ENCODE measurements around the gene SARDH.

The SARDH gene

DNA sequence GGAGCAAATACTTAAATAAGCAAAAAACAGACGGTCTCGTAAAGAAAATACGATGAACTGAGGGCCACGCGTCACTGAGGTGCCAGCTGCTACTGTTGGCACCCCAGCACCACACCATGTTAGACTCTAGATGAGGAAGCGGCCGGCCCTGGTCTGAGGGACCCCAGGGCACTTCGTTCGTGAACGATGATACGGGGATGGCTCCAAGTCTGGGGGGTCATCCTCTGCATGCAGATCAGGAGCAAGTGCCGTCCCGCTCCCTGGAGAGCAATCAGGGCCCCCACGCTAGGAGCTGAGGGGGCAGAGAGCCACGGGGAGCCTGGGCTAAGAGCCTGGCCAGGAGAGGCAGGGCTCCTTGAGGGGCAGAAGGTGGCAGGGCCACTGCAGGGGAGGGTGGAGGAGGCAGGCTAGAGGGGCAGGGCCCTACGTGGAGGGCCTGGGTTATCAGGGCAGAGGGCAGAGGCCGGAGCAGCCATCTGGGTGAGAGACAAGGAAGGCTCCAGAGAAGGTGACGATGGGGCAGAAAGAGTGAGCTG lies 24.1 kb downstream of the SARDH start:
- DNase-seq (ENCODE audit: low spot score), result no peak

DNA sequence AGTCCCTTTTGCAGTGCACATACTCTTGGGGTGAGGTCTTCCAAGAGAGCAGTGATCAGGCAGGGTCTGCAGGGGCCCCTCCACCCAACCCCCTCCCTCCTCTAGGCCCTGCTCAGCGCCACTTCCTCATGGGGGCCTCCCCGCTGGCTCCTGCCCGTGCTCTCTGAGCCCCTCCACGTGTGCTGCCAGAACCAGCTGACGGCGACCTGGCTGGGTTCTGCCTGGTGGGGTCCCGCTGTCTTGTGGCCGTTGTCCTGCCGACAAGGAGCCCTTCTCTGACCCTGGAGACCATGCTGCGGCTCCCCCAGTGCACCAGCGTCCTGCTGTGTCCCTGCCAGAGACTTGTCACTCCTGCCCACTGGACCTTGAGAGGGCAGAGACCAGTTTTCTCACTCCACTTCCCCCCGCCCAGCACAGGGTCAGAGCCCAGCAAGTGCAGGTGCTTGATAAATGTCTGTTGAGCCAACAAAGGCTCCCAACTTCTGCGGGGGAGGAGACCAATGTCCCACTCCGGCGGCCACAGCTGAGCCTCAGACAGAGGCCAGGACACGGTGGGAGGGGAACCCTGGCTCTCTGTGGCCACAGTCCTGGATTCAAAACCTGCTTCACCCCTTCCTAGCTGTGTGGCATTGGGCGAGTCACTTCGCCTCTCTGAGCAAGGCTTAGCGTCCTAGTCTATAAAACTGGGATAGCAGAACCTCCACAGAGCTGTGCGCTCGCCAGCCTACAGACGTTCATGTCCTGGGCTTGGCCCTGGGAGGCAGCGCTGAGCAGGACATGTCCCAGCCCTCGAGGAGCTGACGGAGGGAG lies 24.8 kb downstream of the SARDH start:
- no peak for DNase-seq (ENCODE audit: low spot score)

DNA sequence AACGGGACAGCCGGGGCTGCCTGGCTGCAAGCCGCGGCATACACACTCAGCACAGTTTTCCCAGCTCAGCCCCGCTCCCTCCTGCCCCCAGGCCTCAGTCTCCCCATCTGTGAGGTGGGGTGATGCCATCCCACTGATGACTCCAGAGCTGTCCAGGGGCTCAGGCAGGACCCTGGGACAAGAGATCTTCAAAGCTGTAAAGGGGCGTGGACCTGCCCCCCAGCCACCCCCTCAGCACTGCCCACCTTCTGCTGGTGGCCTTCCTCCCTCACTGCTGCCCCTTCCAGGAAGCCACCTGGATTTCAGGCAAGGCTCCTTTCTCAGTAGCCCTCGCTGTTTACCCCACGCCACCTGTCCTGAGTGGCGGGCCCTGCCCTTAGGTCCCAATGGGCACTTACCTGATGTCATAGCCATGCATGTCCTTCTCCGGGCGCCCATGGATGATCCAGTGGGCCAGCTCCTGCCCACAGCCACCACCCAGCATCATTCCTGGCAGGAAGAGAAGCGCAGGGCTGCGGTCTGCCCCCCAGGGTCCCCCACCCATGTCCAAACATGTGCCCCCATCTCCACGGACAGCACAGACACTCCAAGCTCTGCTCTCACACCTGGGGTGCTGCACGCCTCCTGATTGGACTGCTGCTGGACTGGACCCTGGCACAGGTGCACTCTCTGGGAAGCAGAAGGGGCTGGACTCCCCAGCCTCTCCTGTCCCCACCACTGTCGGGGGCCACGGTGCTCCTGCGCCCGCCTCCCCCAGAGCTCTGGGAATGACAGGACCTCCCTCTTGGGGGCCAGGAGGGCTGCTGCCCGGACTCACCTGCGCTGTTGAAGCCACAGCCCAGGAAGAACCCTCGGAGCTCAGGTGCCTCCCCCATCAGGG lies 25.7 kb downstream of the SARDH start:
- no peak for DNase-seq (ENCODE audit: low spot score)

DNA sequence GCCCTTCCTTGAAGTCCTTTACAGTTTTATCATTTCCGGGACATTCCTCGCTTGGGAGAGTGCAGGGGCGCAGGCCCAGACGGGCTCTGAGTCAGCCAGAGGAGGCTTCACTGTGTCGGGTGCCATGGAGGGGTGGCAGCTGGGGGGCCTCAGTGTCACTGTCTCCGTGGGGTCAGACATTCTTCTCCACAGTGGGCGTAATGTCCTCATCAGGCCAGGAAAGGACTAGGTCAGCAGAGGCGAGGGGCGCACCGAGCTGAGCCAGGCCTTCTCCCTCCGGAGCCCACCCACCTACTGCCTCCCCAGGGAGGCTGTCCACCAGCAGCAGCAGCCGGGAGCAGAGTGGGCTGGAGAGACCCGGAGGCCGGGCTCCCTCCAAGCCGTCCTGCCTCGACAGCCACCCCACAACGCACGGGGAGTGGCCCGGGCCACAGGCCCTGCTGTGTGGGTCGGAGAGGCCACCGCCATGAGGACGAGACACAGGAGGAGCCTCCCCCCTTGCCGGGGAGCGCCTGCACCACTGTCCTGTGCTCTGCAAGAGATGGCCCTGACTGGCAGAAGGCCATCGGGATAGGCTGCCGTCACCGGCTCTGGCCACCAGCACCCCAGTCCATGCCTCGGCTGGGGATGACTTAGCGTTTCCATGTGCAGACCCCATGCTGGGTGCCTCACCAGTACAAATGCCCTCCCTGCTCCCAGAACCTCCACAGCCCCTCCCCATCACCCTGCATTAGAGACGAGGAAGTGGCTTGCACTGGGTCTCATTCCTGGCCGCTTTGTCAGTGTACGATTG lies 26.5 kb downstream of the SARDH start:
- no peak for DNase-seq (ENCODE audit: low spot score)

DNA sequence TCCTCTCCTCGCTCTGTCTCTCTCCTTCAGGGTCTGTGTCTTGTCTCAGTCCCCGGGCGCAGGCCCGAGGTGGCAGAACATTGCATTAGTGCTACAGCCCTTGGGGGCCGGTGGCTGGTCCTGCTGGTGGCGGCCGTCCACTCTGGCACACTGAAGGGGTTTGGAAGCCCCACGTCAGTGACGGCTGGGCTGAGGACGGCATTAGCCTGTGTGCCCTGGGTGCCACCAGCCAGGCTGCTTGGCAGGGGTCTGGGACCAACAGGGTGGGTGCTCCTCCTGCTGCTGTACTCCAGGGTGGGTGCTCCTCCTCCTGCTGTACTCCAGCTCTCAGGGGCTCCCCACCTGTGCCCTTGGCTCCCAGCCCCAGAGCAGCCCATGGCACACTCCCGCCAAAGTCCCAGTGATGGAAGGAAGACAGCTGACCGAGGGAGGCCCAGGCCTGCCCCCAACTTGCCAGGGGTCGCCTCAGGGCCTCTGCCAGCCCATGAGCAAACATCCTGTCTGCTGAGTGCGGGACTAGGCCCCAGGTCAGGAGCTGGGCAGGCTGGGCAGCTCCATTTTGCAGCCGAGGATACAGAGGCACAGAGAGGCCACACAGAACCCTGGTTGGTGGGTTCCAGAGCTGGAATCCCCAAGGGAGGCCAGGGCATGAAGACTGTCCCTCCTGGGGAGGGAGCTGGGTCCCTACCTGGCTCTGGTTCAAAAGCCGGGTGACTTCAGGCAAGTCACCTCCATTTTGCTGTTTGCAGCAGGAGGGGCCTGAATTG lies 27.3 kb downstream of the SARDH start:
- DNase-seq (ENCODE audit: low spot score), result no peak

DNA sequence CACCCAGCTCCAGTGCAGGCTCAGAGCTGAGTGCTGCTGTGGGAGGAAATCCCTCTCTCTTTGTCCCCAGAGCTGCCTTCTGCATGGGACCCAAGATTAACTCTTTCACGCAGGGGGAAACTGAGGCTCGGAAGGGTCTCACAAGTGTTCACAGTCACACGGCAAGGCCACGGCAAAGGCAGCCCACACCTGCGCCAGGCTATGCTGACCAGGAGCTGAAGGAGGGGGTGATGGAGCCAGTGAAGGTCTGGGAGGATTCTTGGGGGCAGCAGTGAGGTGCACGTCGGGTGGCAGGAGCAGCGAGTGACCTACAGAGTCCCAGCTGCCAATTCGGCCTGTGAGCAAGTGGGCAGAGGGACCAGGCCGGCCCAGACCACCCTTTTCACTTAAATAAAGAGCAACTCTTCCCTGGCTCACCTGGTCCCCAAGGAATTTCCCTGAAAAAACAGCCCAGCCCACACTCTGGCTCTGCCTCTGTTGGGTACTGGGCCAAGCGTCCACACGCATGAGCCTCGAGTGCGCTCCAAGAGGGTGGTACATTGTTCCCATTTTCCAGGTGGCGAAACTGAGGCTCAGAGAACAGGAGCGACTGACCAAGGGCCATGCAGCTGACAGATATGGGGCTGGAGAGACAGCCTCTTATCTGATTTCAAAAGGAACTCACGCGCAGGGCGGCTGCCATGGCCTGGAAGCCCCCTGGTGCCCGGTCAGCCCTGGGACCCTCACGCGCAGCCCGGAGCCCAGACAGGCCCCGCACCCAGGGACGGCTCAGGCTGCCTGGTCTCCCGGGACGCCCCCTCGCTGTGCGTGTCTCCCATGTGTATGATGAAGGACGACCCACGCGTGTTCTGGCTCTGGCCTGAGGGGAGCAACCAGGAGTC lies 28.2 kb downstream of the SARDH start:
- no peak for DNase-seq (ENCODE audit: low spot score)

DNA sequence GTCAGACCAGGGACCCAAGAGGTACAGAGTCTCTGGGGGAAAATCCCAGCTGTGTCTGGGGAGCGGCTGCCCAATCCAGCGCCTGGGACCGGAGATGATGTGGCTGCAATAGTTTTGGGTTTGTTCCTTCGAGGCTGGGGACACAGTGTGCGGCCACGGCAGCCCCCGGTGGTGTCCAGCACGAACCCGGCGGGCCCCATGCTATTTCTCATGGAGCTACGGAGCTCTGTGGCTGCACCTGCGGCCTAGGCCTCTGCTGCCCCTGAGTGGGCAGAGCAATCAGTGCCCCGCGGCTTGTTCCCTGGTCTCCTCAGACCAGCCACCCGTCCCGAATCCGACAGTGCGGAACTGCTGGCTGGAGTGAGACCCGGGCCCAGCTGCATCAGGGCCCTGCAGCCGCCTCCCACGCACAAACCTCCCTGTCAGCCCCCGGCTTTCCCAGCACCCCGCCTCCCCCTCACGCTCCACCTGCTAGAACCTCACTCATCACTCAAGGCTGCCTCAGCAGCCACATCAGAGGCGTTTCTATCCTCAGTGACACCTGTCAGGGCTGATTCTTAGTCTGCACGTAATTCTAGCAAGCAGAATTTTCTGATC lies 29.0 kb downstream of the SARDH start:
- DNase-seq (ENCODE audit: low spot score), result no peak

DNA sequence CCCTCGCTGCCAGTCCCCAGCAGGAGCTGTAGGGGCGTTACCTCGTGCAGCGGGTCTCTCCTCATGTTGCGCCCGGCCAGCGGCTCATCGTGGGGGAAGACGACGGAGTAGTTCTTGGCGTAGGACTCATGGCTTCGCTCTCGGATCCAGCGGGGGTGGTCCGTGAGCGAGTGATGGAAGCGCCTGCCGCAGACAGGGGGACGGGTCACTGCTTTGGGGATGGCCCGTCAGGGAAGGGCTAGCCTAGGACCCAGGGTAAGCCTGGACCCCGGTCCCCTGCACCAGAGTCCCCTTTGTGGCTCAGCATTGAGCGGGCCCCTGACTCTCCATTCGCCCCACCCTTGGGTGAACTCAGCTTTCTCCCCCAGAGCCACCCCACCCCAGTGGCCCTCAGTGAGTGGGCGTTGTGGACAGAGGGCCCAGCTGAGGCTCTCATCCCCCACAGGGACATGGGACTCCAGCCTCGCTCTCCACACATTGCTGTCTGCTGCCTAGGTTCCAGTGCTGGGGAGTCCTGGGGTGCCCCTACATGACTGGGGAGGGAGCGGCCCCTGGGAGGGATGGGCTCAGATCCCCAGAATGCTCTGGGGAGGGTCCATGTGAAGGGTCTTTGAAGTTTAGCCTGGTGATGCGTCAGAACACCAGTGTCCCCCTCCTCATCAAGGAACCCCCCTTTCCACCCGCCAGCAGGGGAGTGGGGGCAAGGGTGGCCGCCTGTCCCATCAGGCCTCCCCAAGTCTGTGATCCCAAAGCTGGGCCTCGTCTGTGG lies 29.7 kb downstream of the SARDH start:
- DNase-seq (ENCODE audit: low spot score), result no peak

DNA sequence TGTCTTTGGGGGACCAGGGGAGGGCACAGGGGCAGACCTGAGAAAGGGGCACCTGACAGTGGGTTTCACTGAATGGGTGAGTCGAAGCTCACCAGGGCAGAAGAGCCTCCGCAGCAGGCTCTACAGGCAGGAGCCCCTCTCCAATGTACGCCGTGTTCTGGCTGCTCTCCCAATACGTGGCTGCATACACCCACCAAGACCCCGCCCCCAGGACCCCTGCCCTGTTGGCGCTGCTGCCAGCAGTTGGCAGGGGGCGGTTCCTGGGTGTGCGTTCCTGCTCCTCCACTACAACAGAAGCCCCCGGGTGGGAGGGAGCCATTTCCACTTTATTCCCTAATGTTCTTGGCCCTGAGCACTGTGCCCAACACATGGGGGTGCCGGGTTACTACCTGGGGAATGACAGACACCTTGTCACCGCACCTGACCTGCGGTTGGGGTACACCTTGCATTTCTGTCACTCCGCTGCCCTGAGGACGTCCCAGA lies 30.3 kb downstream of the SARDH start:
- no peak for DNase-seq (ENCODE audit: low spot score)

DNA sequence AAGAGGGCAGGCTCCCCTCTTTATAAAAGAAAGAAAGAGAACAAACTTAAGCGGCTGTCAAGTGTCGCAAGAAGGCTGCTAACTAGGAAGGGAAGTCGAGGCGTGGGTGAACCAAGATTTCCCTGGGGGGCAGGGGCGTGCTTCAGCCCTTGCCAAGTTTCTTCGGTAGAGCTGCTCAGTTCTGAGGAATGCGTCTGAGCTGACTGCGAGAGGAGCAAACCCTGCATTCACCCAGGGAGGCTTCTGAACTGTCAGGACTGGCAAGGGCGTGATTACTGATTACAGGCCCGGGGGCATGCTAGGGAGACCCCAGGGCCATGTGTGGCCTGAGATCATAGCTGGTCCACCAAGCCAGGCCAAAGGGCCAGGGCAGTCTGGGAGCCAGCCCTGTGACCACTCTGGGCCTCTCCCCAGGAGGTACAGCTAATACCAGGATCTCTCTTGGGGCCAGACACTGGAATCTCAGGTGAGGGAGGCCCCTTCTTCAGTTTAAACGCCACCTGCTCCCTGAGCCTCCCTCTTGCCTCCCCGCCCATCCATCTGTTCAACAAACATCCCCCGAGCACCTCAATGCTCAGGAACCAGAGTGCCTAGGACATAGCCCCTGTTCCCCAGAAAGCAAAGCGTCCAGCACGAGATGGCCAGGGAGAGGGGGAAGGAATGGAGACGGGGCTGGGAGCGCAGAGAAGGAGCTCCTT lies 30.9 kb downstream of the SARDH start:
- DNase-seq (ENCODE audit: low spot score), result no peak

DNA sequence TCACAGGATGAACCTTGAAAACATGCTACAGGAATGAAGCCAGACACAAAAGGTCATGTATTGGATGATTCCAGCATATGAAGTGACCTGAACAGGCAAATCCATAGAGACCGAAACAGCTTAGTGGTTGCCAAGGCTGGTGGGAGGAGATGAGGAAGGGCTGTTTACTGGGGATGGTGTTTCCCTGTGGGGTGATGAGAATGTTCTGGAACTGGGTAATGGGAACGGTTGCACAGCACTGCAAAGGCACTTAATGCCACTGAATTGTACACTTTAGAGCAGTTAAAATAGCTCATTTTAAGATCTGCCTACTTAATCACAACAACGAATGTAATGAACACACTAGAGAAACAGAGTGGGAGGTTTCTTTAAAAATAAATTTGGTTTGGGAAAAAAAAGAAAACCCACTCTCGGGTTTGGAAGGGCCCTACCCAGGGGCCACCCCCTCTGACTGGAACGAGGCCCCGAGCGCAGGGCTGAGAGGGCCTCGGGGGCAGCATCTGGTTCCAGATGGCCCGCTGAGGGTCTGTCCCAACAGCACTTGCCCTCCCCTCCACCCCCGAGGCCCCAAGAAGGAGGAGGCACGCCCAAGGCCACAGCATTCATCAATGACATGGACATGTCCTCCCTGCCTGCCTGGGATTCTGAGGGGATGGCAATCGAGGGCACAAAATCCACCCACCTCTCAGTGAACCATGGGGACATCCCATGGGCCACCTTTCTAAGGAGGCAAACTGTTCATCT lies 31.7 kb downstream of the SARDH start:
- no peak for DNase-seq (ENCODE audit: low spot score)

DNA sequence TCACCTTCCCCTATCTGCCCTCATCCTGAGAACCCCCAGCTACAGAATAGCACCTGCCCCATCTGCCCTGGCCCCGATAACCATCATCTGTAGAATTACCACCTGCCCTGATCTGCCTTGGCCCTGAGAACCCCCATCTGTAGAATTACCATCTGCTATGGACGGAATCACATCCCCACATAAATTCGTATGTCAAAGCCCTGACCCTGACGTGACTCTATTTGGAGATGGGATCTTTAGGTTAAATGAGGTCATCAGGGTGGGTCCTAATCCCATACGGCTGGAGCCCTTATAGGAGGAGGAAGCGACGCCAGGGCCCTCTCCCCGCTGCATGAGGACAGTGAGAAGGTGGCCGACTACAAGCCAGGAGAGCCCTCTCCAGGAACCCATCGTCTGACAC lies 32.6 kb downstream of the SARDH start:
- DNase-seq (ENCODE audit: low spot score), result no peak

DNA sequence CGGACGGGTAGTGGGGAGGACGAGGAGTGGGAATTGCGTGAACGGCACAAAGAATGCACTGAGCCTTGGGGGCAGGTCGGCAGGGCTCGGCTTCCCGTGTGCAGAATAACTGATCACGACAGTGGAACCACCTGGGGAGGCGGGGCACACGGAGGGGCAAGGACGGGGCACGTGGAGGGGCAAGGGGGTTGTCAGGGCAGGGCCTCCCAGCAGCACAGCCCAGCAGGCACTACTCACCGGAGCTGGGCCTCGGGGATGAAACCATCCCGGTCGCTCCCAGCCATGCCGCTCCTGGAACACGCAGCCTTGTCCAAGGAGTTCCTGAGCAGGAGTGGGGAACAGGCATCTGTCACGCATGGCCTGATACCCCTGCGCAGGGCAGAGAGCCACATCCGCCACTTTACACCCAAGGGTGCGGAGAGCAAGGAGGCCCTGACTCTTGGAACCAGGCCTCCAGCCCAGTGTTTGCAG lies 33.4 kb downstream of the SARDH start:
- DNase-seq (ENCODE audit: low spot score), result no peak

DNA sequence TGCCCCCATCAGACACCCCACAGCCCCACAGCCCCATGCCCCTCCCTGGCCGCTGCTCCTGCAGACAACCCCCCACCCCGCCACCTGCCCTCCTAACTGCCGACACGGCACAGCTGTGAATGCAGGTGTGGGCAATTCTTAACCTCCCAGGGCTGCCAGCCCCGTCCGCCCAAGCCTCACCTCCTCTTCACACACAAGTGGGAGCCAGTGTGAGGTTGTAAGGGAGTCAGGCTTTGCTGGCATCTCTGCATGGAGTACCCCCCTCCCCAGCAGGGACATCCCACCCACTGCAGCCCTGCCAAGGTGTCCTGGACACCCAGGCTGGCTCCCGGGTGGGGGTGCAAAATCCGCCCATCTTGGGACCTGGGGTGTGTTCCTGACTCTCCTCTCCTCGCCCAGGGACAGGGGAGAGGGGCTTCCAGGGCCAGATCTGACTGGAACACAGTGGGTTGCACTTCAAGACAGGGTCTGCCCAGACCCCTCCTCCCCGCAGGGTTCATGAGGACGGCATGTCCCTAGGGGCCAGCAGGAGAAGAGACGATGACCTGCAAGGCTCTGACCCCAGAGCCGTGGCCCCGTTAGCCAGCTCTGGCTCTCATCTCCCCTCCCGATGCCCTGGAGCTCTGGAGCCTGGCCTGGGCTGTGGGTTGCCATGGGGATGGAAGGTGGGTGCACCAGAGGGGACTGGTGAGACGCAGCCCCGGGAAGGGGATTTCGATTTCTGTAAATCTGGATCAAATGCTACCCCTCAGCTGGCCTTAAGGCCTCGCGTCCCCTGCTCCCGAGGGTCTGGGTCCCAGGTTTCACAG lies 34.4 kb downstream of the SARDH start:
- DNase-seq (ENCODE audit: low spot score), result no peak

DNA sequence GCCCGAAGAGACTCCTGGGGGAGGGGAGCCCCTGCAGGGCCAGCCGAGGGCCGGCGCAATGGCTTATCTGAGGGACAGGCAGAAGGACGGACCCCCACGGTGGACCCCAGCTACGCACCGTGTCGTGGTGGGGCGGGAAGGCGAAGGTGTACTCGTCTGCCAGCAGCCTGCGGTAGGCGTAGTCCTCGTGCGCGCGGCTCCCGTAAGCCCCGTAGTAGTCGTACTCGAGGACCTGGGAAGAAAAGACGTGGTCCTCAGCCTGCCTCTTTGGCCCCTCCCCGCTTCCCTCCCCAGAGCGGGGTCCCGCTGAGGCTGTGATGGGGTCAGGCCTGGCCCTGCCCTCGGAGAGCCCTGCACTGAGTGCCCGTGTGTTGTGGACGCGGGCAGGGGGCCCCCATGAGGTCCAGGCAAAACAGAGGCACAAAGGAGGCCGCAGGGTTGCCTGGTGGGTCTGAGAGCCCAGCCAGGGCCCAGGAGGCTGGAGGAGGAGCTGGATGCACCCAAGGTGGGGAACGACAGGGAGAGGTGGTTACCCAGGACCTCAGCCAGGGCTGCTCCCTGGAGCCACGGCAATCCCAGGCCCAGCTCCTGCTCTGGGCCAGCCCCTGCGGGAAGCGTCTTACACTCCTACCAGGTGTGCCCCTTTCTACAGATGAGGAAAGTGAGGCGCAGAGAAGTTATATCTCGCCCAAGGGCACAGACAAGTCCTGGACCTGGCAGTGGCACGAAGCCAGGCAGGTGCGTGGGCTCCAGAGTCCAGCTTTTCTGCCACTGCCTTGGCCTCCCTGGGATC lies 35.2 kb downstream of the SARDH start:
- DNase-seq (ENCODE audit: low spot score), result no peak

Data from COLO829 (cell line).